GM21786 (cell line): ENCODE results near the gene EXOC3L2.
A peak's percentile ranks its signal among the peaks of the same experiment; 100 is the strongest.

Experiments used
- ATAC-seq: cut with Tn5 transposase; IDR thresholded peaks from one replicate; pipeline ENCODE4 v1.9.1; 2021; ENCODE audit not compliant: unreplicated experiment

Gene EXOC3L2

DNA sequence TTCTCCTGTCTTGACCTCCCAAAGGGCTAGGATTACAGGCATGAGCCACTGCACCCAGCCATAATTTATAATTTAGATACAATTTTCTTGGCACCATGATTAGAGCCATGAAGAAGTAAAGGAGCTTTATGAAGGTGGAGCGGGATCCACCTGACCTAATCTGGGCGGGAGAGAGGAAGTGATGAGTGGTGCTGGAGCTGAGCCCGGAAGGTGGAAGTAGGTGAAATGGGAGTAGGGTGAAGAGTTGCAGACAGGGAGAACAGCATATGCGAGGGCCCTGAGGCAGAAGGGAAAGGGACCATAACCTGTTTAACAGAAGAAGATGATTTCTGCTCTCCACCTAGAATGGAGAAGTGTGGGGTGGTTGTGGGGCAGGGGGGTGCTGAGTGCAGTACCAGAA lies 62.4 kb downstream of the EXOC3L2 start:
- ATAC-seq, result no peak

DNA sequence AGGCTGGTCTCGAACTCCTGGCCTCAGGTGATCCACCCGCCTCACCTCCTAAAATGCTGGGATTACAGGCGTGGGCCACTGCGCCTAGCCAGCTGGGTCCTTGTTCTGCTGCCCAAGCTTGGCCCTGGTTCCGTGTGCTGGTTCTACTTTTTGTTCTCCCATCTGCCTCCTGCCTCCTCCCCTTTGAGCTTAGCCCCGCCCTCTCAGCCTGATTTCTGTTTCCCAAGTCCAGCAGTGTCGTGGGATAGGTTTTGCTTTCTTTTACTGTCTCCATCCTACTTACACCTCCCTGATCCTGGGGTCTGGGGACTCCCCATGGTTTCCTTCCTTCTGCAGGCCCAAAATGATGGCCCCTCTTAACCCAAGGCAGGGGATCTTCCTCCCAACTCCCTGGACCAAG lies 64.3 kb downstream of the EXOC3L2 start:
- no peak for ATAC-seq

DNA sequence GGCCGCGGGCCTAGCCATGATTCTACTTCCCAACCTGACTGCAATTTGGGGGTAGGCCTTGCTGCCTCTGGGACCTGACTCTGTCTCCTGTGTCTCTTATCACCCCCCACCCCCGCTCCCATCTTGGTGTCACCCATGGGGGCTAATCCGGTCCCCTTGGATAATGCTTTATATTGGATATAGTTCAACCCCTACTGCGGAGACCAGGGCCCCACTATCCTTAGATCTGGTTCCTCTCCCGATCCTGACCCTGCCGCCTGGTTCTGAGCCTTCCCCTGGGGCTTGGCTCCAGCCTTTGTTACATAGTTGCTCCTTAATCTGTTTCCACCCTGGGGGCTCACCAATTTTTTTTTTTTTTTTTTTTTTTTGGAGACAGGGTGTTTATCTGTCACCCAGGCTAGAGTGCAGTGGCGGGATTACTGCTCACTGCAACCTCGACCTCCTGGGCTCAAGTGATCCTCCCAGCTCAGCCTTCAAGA lies 65.3 kb downstream of the EXOC3L2 start:
- ATAC-seq, result no peak

DNA sequence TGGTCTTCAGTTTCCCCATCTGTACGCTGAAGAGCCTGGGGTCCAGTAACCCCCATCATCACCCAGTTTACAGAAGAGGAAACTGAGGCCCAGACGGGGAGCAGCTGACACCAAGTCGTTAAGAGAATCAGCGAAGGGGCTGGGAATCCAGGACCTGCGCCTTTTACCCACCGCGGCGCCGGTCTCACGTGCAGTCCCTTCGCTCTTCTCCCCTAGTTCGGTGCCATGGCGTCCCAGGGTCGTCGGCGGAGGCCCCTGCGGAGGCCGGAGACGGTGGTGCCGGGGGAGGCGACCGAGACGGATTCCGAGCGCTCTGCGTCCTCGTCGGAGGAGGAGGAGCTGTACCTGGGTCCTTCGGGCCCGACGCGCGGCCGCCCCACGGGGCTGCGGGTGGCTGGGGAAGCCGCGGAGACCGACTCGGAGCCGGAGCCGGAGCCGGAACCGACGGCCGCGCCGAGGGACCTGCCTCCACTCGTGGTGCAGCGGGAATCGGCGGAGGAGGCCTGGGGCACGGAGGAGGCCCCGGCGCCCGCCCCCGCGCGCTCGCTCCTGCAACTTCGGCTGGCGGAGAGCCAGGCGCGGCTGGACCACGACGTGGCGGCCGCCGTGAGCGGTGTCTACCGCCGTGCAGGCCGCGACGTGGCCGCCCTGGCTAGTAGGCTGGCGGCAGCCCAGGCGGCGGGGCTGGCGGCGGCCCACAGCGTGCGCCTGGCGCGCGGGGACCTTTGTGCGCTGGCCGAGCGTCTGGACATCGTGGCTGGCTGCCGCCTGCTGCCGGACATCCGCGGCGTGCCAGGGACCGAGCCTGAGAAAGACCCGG lies 65.9 kb downstream of the EXOC3L2 start:
- ATAC-seq, result no peak

DNA sequence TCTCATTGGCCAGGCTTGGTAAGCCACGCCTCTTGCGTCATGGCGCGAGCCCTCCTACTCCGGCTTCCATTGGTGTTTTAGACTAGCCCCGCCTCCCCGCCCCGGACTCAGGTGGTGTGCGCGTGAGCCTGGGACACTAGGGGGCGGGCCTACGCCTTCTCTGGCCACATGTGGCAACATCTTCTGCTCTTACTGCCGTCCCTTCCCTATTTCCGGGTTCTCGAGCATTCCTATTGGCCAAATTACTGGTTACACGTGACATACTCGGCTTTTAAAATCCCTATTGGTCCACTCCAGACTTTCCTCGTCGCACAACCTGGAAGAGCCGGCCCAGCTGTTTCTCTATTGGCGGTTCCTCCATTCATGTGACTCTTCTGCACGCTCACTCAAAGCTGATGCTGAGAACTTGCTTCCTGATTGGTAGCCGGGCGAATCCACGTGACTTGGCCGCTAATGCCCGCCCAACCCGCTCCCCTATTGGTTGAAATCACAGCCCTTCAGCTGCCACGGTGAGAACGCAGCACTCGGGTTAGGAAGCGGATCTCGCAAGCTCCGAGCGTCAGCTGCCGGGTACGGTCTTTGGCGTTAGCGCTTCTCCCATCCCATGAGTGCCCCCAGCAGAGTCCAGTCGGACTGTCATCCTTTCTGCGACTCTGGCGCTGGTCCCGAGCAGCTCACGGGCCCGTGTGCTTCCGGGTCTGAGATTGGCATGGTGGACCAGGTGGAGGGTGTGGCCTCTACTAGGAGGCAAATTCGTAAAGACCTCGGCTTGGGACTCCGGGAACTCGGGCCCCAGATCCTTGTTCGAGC lies 66.7 kb downstream of the EXOC3L2 start, which contains the start of gene BLOC1S3:
Gene BLOC1S3, plus strand, starts transcription at position 523 of the 810 bp plus-strand sequence. CDS start 513 bp downstream, outside the sequence.
- peak; percentile 82 for ATAC-seq

DNA sequence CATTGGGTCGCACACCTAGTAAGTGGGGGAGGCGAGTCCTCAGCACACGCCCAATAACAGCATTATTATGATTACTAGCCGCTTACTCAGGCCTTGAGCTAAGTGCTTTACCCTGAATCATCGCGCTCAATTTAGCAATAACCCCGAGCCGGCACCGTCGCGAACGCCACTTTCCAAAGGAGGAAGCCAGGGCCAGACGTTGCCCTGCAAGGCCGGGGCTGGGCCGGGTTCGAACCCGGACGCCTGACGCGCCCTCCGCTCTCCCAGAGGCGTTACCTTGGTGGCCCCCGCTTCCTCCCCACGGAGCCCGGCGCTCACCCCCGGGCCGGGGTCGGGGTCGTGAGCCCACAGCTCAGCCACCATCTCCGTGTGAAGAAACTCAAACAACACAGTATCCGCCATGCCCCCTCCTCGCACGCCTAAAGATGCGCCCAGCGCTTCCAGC lies 67.4 kb downstream of the EXOC3L2 start, which contains the start of gene TRAPPC6A:
Gene TRAPPC6A, minus strand, starts transcription at position 421 of the 445 bp plus-strand sequence. Its CDS starts 19 bp downstream, at position 402.
- no peak for ATAC-seq

DNA sequence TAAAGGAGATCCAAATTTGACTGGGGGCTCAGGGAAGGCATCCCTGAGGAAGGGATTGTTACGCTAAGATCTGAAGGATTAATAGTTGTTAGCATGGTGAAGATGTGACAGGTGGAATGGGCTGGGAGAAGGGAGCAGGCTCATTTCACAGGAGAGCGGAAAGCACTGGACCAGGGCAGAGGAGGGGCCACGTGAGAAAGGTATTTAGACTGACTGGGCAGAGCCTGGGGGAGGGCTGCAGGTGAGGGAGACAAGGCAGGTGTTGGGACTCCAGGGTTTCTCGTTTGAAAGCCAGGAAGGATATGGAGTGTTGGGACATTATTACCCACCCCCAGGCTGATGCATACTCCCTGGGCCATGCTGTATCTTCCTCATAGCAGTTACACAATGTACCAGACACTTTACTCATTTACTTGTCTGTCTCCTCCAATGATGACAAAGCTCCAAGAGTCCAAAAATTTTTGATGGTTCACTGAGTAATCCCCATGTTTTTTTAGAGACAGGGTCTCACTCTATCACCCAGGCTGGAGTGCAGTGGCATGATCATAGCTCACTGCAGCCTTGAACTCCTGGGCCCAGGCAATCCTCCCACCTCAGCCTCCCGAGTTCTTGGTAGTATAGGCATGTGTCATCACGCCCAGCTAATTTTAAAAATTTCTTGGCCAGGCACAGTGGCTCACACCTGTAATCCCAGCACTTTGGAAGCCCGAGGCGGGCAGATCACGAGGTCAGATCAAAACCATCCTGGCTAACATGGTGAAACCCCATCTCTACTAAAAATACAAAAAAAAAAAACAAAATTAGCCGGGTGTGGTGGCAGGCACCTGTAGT lies 69.5 kb downstream of the EXOC3L2 start:
- no peak for ATAC-seq

DNA sequence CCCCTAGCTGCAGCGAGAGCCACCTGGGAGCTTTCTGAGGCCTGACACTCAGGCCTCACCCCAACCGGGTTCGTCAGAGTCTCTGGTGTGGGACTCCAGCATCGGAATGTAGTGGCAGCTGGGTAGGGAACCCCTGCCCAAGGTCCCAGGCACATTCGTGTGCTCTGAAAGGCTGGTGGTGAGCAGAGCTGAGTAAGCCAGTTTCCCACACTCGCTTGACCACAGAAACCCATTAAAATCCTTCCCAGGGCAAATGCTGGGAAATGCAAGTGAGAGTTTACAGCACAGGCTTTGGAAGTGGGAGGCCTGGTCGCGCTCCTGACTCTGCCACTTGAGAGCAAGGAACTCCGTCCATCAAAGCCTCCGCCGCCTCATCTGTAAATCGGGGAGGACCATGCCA lies 71.4 kb downstream of the EXOC3L2 start:
- ATAC-seq, result no peak

DNA sequence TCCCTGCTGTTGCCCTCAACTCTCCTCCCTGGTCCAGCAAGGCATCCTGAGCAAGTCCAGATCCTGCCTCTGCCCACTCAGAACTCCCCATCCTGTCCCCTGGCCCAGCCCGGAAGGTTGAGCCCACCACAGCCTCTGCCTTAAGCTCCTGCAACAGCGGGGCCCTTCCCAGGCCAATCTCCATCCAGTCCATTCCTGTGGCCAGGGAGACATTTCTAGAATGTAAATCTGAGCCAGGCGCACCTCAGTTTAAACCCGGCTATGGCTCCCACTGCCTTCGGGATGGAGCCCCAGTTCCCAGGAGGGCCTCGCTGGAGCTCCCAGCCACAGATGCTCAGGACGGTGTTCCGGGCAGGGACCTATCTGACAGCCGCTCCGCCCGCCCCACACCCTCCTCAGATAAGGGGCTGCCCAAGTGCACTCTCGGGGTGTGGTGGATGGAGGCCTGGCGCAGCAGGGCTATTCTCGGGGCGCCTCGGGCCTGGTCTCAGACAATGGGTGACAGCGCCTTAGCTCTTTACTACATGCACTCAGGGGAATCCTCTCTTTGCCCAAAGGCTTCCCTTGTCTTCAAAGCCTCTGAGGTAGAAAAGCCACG lies 72.5 kb downstream of the EXOC3L2 start:
- ATAC-seq, result no peak

DNA sequence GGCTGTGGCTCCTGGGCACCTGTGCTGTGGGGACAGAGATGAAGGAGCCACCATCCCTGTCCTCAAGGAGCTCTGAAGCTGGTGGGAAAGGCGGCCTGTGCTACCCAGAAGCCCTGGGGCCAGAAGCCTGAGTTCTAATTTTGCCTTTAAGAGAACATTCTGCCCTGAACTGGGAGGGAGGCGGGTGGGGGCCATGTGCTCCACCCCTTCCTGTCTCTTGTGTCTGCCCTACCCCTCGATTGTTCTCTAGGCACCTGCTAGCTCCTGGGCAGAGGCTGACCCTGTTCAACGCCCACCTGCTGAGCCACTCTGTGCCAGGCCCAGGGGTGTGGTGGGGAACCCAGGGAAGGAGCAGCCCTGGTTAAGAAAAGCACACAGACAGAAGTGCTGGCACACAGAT lies 73.0 kb downstream of the EXOC3L2 start:
- no peak for ATAC-seq

DNA sequence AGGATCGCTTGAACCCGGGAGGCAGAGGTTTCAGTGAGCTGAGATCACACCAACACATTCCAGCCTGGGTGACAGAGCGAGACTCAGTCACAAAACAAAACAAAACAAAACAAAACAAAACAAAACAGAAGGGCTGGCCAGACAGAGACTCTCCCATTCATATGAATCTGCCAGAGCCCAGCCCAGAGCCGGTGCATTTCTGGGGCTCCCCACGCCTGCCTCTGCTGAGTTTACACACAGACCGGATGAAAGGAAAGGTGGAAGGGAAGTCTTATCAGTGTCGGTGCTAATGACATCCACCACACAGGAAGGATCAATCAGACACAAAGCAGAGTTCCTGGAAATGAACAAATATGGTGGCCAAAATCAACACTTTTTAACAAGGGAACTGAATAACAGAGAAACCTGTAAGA lies 74.0 kb downstream of the EXOC3L2 start:
- ATAC-seq, result no peak

DNA sequence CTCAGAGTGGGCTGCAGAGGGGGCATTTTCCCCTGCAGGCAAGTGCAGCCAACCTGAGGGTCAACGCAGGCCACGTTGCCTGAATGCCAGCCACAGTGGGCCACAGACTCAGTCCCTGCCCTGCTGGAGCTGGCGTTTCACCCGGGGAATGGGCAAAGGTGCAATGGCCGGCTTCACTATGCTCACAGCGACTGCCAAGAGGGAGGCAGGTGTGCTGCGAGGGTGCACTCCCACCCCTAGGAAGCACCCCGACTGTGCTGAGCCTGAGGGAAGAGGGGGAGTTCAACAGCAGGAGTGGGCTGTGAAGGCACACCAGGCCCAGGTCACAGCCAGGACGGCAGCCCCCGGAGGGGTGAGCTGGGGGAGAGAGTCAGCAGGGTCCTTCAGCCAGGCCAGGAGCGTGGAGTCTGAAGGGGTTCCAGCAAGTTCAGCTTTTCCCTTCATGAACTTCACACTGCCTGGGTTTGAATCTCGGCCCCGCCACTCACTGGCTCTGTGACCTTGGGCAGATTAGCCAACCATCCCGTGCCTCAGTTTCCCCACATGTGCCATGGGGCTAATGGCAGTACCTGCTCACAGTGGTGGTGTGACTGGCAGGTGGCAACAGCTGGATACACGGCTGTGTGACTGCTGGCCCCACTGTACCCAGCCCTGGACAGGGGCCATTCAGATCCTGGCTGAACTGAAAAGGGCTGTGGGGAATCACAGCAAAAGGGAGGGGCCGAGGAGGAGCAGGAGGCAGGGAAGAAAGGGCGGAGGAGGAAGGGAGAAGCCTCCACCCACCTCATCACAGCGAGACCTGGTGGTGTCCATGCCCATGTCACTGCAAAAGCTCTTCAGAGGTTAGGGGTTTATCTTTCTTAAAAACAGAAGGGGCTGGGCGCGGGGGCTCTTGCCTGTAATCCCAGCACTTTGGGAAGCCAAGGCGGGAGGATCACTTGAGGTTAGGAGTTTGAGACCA lies 74.8 kb downstream of the EXOC3L2 start:
- no peak for ATAC-seq

DNA sequence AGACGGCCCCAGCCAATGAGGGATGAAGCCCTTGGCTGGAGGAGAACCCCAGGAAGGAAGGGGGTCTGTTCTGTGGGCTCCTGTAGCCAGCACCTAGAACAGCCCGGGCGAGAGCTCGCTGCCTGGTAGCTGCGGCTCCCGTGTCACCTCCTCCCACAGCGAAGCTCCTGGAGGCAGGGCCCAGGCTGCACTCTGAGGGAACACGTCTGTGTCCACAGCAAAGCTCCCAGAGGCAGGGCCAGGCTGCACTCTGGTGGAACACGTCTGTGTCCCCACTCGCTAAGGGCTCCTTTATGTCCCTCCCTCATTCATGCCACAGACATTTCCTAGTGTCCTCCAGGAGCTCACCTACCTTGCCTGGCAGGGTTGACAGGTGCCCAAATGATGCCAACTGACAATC lies 75.6 kb downstream of the EXOC3L2 start:
- no peak for ATAC-seq

DNA sequence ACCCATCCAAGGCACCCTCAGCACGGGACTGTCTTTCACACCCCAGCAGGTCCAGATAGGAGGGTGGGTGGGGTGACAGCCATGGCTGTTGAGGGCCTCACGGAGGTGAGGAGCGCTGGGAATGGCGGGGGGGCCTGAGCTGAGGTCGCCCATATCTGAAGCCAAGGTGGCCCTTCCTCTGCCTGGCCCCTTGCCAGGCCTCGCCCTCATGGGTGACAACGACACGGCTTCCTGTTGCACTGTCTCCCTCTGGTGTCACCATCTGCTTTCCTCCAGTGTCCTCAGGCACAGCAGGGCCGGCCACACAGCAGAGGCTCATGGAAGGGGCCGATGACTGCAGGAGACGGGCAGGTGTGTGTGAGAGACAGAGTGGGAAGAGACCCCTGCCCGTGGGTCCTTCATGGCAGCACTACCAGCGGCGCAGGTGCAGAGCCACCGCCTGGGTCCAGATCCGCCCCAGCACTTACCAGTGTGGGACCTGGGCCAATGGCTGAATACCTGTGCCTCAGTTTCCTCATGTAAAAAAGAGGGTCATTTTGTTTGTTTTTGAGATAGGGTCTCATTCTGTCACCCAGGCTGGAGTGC lies 76.3 kb downstream of the EXOC3L2 start:
- ATAC-seq, result no peak

DNA sequence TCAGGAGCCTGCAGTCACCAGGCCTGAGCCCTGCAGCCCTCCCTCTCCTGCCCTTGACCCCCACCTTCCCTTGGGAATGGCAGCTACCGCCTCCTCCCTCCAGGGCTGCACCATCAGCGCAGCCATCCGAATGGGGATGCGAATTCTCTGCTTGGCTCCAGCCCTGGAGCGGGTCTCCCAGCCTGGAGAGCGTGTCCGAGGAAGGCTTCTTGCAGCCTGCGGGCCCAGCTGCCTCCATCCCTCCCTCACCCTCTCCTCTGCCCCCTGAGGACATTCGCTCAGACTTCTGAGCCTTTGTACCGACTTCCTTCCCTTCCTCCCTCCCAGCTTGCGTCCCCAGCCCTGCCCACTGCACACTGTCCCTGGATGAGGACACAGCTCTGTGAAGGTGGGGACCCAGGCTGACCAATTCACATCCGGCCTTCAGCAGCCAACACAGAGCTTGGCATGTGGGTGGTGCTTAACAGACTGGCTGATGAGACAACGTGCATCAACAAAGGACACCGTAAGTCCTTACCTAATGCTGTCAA lies 78.4 kb downstream of the EXOC3L2 start:
- ATAC-seq, result no peak

DNA sequence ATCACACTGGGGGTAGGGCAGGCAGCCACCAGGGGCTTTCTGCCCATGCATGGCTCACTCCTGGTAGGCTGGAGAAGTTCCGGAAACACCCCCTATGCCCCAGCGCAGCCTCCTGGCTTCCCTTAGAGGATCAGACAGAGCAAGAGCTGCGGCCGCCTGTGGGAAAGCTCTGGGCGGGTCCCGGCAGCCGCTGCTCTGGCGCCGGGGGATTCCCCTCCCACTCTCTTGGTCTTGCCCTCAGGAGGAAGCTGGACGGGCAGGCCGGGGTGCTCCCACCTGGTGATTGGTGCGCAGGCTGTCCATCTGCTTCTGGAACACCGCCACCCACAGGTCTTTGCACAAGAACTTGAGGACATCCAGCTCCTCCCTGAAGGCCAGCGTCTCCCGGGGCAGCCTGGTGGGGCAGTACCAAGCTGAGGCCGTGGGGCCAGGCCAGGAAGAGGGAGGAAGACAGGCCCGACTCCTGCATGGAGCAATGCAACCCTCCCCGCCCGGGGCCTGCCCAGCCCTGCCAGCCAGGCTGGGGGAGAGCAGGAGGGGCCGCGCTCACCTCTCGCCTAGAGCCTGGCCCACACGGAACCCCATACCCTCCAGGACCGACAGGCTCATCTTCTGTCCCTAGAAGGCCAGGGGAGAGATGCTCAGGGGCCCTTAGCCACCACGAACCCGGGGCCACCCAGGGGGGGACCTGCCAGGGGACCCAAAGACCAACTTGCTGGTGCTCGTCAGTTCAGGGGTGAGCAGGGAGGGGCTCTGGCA lies 80.5 kb downstream of the EXOC3L2 start:
- peak; percentile 70 for ATAC-seq

DNA sequence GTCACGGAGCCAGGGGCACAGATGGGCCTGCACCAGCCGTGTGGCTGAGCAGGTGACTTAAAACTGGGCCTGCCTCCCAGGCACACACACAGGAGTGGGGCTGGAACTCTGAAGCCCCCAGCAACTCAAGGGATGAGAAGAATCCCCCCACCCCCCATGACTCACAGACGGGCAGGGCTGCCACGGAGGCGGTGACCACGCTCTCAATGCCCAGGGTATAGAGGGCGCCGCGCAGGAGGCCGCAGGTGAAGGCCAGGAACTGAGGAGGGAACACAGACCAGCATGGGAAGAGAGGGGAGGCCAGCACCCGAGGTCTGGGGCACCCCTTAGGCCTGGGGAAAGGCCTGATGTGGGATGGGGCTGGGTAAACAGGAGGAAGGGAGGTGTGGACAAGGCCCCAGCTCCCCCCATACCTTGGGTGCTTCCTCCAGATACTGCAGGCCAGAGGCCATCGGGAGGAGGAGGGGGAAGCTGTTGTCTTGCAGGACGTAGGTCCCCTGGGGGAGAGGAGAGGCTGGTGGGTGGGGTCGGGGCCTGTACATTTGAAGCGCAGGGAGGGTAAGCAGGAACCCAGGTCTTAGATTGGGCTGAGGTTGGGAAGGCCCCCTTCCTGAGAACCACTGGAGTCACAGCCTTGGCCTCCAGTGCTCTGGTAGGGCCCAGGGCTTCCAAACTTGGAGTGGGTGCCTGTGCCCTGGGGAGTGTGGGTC lies 81.3 kb downstream of the EXOC3L2 start:
- ATAC-seq, result no peak
